ENCODE data around the gene UBR4.

- TF ChIP-seq CTCF (conservative IDR thresholded peaks at IDR 0.05; ENCODE audit: low read depth in 2 of 2) (no peak), ZNF114 (CRISPR knock-in tag; IDR thresholded peaks at IDR 0.05) (no peak), EZH2phosphoT487 (IDR thresholded peaks at IDR 0.05; ENCODE audit: unreplicated experiment) (no peak), ETS1 (IDR thresholded peaks at IDR 0.05) (no peak), EZH2 (IDR thresholded peaks at IDR 0.05; ENCODE audit: low read depth, unreplicated experiment) (no peak), CREB1 (CRISPR knock-in tag; IDR thresholded peaks at IDR 0.05; ENCODE audit: low read depth) (no peak), REST (IDR thresholded peaks at IDR 0.05; ENCODE audit: unreplicated experiment) (no peak), STAT1 (IDR thresholded peaks at IDR 0.05; ENCODE audit: unreplicated experiment) (no peak), POLR2AphosphoS5 (IDR thresholded peaks at IDR 0.05; ENCODE audit: low read depth) (no peak), JUNB (IDR thresholded peaks at IDR 0.05; ENCODE audit: unreplicated experiment) (no peak)
These were observed 10.0 kb downstream of the UBR4 start for GRCh38 chr1:19199969-19200604.

All from GM23338 (cell line).